ENCODE measurements around the gene NAGK.
"Not testable (repeated sequence)": the region's sequence is repeated elsewhere in the genome, so short reads cannot be mapped to it uniquely, and the experiment has no call there.

DNA sequence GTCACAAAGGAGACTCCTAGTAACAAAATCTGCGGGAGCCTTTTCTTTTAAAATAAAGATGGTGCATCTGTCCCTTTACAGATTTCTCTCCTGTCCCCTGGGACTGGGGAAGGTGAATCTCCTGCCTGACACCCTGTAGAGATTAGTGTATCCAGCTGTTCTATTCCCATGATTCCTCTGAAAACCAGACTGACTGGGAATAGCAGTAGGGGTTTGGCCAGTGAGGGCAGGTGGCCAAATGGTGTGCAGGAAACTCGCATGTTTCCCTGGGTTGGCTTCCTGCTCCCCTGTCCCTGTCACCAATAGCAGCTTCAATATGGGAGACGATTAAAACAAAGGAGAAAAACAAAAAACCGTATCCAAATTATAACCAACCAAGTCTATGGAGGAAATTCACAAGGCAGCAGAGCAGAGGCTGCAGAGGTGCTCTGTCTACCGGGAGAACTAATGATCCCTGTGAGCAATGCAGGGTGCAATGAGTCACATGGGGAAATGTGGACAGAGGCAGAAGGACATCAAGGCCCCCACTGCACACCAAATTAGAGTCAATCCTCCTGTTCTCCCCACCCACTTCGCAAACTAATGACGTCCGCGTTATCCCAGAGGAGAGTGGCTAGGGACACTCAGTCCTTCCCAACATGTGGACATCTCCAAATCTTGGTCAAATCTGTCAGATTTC lies 17.0 kb downstream of the NAGK start:
- TF ChIP-seq, protein P1, sequence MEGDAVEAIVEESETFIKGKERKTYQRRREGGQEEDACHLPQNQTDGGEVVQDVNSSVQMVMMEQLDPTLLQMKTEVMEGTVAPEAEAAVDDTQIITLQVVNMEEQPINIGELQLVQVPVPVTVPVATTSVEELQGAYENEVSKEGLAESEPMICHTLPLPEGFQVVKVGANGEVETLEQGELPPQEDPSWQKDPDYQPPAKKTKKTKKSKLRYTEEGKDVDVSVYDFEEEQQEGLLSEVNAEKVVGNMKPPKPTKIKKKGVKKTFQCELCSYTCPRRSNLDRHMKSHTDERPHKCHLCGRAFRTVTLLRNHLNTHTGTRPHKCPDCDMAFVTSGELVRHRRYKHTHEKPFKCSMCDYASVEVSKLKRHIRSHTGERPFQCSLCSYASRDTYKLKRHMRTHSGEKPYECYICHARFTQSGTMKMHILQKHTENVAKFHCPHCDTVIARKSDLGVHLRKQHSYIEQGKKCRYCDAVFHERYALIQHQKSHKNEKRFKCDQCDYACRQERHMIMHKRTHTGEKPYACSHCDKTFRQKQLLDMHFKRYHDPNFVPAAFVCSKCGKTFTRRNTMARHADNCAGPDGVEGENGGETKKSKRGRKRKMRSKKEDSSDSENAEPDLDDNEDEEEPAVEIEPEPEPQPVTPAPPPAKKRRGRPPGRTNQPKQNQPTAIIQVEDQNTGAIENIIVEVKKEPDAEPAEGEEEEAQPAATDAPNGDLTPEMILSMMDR (IDR thresholded peaks at IDR 0.05), result not testable (repeated sequence)
- not testable (repeated sequence) for TF ChIP-seq POLR2A, POLR2AphosphoS5 (IDR thresholded peaks at IDR 0.05)

All from breast epithelium (tissue), 3 donors.